ENCODE results near the gene PHF21A. TPM values are rescaled to one million over a fixed set of nuclear protein-coding genes. Genes with fewer than 3 reads are reported as not detected.

Gene PHF21A
- total and polyA plus RNA-seq, 2 donors (not counting 3 experiments of a cell fraction or from before 2014, with no cell fraction given), result 14.1 to 30.5 TPM

GRCh38 chr11:46143049-46143806 lies 22.0 kb upstream of the PHF21A start:
- Histone ChIP-seq H3K9ac (replicated peaks; ENCODE audit: extremely low read depth, insufficient read depth, low read length) (no peak overlapping the region), H3K4me2 (ENCODE audit: insufficient read depth, low read length) (no peak overlapping the region), H3K27me3 (ENCODE audit: control insufficient read depth in 2 of 2, insufficient read depth in 2 of 2, low read length in 2 of 2) (peaks cover 0 to 6% of the 10 kb centered on the region in 2 experiments), H3K4me3 (replicated peaks in 1 of 3; ENCODE audit: insufficient read depth in 1 of 3, low read depth in 1 of 3, low read length in 3 of 3) (no peak overlapping the region), H3K9me1 (replicated peaks; ENCODE audit: control insufficient read depth, extremely low read depth, insufficient read depth, low read length) (no peaks in the 10 kb centered on the region), H3K79me2 (ENCODE audit: control insufficient read depth, insufficient read depth, low read length) (no peaks in the 10 kb centered on the region), H2AFZ (ENCODE audit: low read depth, low read length) (no peak overlapping the region), H3K36me3 (ENCODE audit: control insufficient read depth in 2 of 2, extremely low read depth in 1 of 2, insufficient read depth in 2 of 2, low read length in 2 of 2) (no peaks in the 10 kb centered on the region), H3K4me1 (ENCODE audit: control insufficient read depth, extremely low read depth, insufficient read depth, low read length) (no peaks in the 10 kb centered on the region), H3K9me3 (replicated peaks; ENCODE audit: control insufficient read depth, insufficient read depth, low read length) (no peaks in the 10 kb centered on the region), H3K27ac (ENCODE audit: insufficient read depth, low read depth, low read length) (no peak overlapping the region), H4K20me1 (replicated peaks; ENCODE audit: control insufficient read depth, extremely low read depth, insufficient read depth, low read length) (no peaks in the 10 kb centered on the region)
- TF ChIP-seq CTCF (IDR thresholded peaks at IDR 0.05; ENCODE audit: extremely low read depth in 1 of 2, insufficient read depth in 1 of 2, low read depth in 1 of 2, low read length in 2 of 2), result no peak
- no peak for TF ChIP-seq POLR2A (IDR thresholded peaks at IDR 0.05; ENCODE audit: low read depth, low read length)
- no peak for TF ChIP-seq MAX (IDR thresholded peaks at IDR 0.05; ENCODE audit: insufficient read depth, insufficient read length)
- TF ChIP-seq EZH2 (IDR thresholded peaks at IDR 0.05; ENCODE audit: borderline replicate concordance, low read depth, low read length, severe bottlenecking), result no peak
- TF ChIP-seq MYC (IDR thresholded peaks at IDR 0.05; ENCODE audit: low read depth, low read length), result no peak
- TF ChIP-seq POLR2AphosphoS5 (IDR thresholded peaks at IDR 0.05; ENCODE audit: insufficient read depth, low read depth, low read length), result no peak
- no peak for TF ChIP-seq FOS (IDR thresholded peaks at IDR 0.05; ENCODE audit: borderline replicate concordance, insufficient read depth, low read length)
- TF ChIP-seq GATA2 (IDR thresholded peaks at IDR 0.05; ENCODE audit: insufficient read depth, insufficient read length, low read depth, low read length), result no peak
- no peak for TF ChIP-seq JUN (IDR thresholded peaks at IDR 0.05; ENCODE audit: borderline replicate concordance, insufficient read depth, insufficient read length, low read depth)
- BruUV-seq (replicated peaks), result no TSS peak
- DNase-seq (ENCODE audit: low read depth, low spot score) (no peak), FAIRE-seq (no peak)
- intact Hi-C loops (cut with micrococcal nuclease), result no loop called here
- ChIA-PET POLR2A (no interaction called here), CTCF (no interaction called here)
- dilution Hi-C loops (cut with MboI; ENCODE audit: extremely low pct_ligation_motif_present, low sequenced_read_pairs), result no loop called here

Measured in endothelial cell of umbilical vein (primary cell).